ENCODE measurements around the gene AIFM2.

GRCh38 chr10:70066190-70066589 lies 66.4 kb downstream of the AIFM2 start:
- TF ChIP-seq CTCF (IDR thresholded peaks at IDR 0.05) (no peak), POLR2A (IDR thresholded peaks at IDR 0.05) (no peak)

Data from heart left ventricle (tissue), 13 donors.